Mesothelial cell of epicardium (in vitro differentiated cells): ENCODE measurements around the gene KDM4B. TPM values are rescaled to one million over a fixed set of nuclear protein-coding genes. Genes with fewer than 3 reads are reported as not detected.

Experiments used
- DNase-seq, 2 experiments: peaks; one replicate each; pipeline ENCODE4 v3.0.0; 2021; ENCODE audit warnings: low spot score in 2 of 2; ENCODE audit not compliant: unreplicated experiment in 2 of 2
- H3K27ac Mint-ChIP-seq: 2 replicates; pipeline ENCODE4 v1.8.0; 2021; ENCODE audit warnings: mixed read lengths
- H3K27me3 Mint-ChIP-seq: 2 replicates; pipeline ENCODE4 v1.8.0; 2021; ENCODE audit warnings: low read depth, mixed read lengths
- H3K36me3 Mint-ChIP-seq: 2 replicates; pipeline ENCODE4 v1.8.0; 2021; ENCODE audit warnings: mixed read lengths
- H3K4me1 Mint-ChIP-seq: 2 replicates; pipeline ENCODE4 v1.8.0; 2021; ENCODE audit warnings: mixed read lengths
- H3K4me3 Mint-ChIP-seq: 2 replicates; pipeline ENCODE4 v1.8.0; 2021; ENCODE audit warnings: mild to moderate bottlenecking, moderate library complexity, mixed read lengths
- H3K9me3 Mint-ChIP-seq: 2 replicates; pipeline ENCODE4 v1.8.0; 2021; ENCODE audit warnings: mixed read lengths
- total RNA-seq: library from RNA; stranded (reverse); gene quantifications from 3 replicates; pipeline ENCODE4 v1.2.1, GENCODE V29; 2021
- TF ChIP-seq, protein P1 (sequence below): fragments of 200-600 bp; sonication (generic); IDR thresholded peaks from one replicate; pipeline ENCODE4 v1.5.0; 2021; ENCODE audit warnings: antibody characterized with exemption; ENCODE audit not compliant: unreplicated experiment

The KDM4B gene
- total RNA-seq, 1 donor from 2014 or later: 80.5 TPM

DNA sequence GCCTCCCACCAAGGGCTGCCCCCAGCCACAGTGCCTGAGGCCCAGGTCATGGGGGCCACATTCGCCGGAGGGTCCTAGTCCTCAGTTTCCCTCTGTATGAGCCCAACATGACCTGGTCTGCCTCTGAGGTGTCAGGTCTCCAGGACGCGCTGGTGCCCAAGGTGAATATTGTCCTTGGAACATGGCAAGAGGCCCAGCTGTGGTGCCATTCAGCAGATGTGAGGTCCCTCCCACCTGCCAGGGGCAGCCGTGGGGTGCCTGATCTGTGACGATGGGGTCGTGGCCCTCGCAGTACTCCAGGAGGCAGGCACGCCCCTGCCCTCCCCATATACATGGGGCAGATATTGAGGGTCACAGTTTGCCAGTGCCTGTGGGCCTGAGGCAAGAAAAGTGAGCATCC is 151.9 kb downstream of the KDM4B start:
- no peaks in the 10 kb centered on the region for H3K27me3 Mint-ChIP-seq
- TF ChIP-seq, protein P1, sequence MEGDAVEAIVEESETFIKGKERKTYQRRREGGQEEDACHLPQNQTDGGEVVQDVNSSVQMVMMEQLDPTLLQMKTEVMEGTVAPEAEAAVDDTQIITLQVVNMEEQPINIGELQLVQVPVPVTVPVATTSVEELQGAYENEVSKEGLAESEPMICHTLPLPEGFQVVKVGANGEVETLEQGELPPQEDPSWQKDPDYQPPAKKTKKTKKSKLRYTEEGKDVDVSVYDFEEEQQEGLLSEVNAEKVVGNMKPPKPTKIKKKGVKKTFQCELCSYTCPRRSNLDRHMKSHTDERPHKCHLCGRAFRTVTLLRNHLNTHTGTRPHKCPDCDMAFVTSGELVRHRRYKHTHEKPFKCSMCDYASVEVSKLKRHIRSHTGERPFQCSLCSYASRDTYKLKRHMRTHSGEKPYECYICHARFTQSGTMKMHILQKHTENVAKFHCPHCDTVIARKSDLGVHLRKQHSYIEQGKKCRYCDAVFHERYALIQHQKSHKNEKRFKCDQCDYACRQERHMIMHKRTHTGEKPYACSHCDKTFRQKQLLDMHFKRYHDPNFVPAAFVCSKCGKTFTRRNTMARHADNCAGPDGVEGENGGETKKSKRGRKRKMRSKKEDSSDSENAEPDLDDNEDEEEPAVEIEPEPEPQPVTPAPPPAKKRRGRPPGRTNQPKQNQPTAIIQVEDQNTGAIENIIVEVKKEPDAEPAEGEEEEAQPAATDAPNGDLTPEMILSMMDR: no peak
- H3K36me3 Mint-ChIP-seq: peaks cover 30% of the 10 kb centered on the region
- no peak overlapping the region for H3K4me3 Mint-ChIP-seq
- H3K27ac Mint-ChIP-seq: no peak overlapping the region
- no peak for DNase-seq
- peaks cover 12% of the 10 kb centered on the region for H3K4me1 Mint-ChIP-seq
- peaks cover 6% of the 10 kb centered on the region for H3K9me3 Mint-ChIP-seq

DNA sequence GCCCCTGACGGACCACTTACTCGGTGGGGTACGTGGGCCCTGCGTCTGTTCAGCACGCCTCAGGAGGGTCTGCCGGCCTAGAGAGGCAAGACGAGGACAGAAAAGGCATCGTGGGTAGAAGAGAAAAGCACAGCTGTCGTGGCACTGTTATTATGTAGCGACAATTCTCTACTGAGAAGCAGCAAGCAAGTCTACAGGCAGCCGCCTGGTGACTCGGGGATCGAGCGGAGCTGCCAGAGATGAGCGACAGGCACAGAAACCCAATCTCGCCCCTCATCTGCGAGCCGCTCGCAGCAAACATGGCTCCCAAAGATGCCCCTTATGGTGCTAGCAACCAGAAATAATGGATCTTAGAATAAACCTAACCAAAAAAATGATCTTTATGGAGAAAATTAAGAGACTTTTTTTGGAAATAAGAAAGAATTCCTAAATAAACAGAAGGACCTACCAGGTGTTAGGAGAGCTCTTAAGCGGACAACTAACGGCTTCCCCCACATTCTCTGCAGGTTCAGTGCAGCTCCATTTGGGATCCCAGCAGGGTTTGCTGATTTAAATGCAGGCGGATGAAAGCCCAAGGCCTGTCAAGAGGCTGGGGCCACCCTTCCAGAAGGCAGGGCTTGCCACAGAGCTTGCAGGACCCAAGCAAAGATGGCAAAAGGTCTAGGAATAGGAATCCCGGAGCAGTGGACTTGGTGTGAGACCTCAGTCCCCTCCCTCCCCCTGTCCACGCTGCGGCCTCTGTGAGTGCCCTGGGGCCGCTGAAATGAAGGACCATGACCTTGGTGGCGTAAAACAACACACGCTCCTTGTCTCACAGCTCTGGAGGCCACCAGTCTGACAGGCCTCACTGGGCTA is 152.6 kb downstream of the KDM4B start:
- Mint-ChIP-seq H3K9me3 (peaks cover 2% of the 10 kb centered on the region), H3K4me1 (peaks cover 12% of the 10 kb centered on the region), H3K27ac (peak overlapping the region; percentile 53), H3K27me3 (no peaks in the 10 kb centered on the region), H3K36me3 (peaks cover 25% of the 10 kb centered on the region), H3K4me3 (no peak overlapping the region)
- TF ChIP-seq, protein P1: no peak
- no peak for DNase-seq

DNA sequence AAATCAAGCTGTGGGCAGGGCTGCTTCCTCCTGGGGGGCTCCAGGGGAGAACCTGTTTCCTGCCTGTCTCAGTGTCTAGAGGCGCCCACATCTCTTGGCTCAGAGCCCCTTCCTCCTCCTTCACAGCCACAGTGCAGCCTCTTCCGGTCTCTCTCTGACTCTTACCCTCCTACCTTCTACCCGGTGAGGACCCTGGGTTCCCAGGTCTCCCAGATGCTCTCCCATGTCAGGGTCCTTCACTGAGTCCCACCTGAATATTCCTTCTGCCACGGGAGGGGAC is 153.1 kb downstream of the KDM4B start:
- H3K4me1 Mint-ChIP-seq: peaks cover 13% of the 10 kb centered on the region
- no peak for DNase-seq
- no peak overlapping the region for H3K4me3 Mint-ChIP-seq
- no peaks in the 10 kb centered on the region for H3K9me3 Mint-ChIP-seq
- TF ChIP-seq, protein P1: no peak
- H3K27ac Mint-ChIP-seq: peak overlapping the region; percentile 53
- no peaks in the 10 kb centered on the region for H3K27me3 Mint-ChIP-seq
- H3K36me3 Mint-ChIP-seq: peaks cover 22% of the 10 kb centered on the region

DNA sequence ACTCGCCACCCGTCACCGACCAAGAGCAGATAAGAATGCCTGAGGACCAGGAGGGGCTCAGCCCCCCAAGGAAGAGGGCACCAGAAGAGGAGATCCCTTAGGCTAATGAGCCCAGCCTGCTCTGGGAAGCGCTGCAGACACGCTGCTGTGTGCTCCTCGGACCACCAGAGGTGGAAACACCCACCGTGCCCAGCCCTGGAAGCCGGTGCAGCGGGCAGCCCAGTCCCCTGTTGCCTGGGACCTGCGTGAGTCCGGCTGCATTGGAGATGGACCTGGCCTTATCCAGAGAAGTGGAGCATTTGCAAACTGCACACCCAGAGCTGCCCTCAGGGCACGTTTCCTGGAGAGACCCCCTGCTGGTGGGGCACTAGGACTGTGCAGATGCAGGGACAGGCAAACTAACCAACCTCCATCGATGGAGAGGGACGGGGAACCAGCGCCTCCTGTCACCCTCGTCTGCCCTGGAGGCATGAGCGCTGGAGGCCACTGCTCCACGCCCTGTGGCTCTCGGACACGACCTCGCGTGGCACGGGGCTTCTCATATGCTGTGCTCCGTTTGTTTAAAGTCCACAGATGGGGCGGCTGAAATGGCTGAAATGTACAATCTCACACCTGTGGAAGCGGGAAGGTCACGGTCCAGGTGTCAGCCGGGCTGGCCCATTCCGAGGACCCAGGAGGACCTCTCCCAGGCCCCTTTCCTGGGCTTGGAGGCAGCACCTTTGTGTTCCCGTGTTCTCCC is 153.9 kb downstream of the KDM4B start:
- TF ChIP-seq, protein P1: no peak
- no peaks in the 10 kb centered on the region for H3K27me3 Mint-ChIP-seq
- no peaks in the 10 kb centered on the region for H3K9me3 Mint-ChIP-seq
- peaks cover 18% of the 10 kb centered on the region for H3K4me1 Mint-ChIP-seq
- H3K36me3 Mint-ChIP-seq: peaks cover 20% of the 10 kb centered on the region
- H3K27ac Mint-ChIP-seq: no peak overlapping the region
- no peak for DNase-seq
- H3K4me3 Mint-ChIP-seq: no peak overlapping the region

DNA sequence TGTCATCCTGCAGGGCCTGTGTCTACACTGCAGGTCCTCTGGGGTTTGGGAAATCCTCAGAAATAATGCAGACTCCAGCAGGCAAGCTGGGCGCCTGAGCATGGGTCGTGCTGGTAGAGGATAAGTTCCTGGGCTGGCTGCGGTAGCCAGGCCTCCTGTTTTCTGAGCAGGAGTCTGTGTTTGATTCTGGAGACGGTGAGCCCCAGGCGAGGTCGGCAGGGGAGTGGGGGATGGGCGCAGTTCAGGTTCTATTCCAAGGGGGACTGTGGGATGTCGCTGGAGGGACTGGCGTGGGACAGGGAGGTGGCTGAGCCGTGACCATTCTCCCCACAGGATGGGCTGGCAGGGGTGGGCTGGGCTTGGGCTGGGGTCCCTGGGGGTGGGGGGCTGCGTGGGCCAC is 154.7 kb downstream of the KDM4B start:
- H3K9me3 Mint-ChIP-seq: no peaks in the 10 kb centered on the region
- no peak overlapping the region for H3K4me3 Mint-ChIP-seq
- H3K4me1 Mint-ChIP-seq: peaks cover 26% of the 10 kb centered on the region
- TF ChIP-seq, protein P1: no peak
- peaks cover 20% of the 10 kb centered on the region for H3K36me3 Mint-ChIP-seq
- peak overlapping the region; percentile 61 for H3K27ac Mint-ChIP-seq
- DNase-seq: no peak
- H3K27me3 Mint-ChIP-seq: no peaks in the 10 kb centered on the region
